Neuronal stem cell (in vitro differentiated cells): ENCODE results near the gene HPGD.
"Not testable (repeated sequence)": the region's sequence is repeated elsewhere in the genome, so short reads cannot be mapped to it uniquely, and the experiment has no call there.

Experiments used
- DNase-seq: peaks from one replicate; pipeline ENCODE4 v3.0.0-alpha.2; 2013; ENCODE audit warnings: low spot score
- H2AFZ ChIP-seq: one replicate; pipeline ENCODE4 v1.6.1; 2013; ENCODE audit warnings: mild to moderate bottlenecking, low read length, inconsistent platforms
- H2AK5ac ChIP-seq: 2 replicates; pipeline ENCODE4 v1.6.1; 2013; ENCODE audit warnings: low read depth, mild to moderate bottlenecking, inconsistent platforms, low read length, moderate library complexity, mixed read lengths
- H2BK120ac ChIP-seq: 2 replicates; pipeline ENCODE4 v1.6.1; 2013; ENCODE audit warnings: low read depth, mild to moderate bottlenecking, inconsistent platforms, low read length, moderate library complexity, mixed read lengths
- H2BK12ac ChIP-seq: one replicate; pipeline ENCODE4 v1.6.1; 2013; ENCODE audit warnings: low read length, inconsistent platforms
- H2BK15ac ChIP-seq: 2 replicates; pipeline ENCODE4 v1.6.1; 2013; ENCODE audit warnings: mild to moderate bottlenecking, low read length, inconsistent platforms, mixed read lengths
- H2BK5ac ChIP-seq: one replicate; pipeline ENCODE4 v1.6.1; 2013; ENCODE audit warnings: inconsistent platforms, mild to moderate bottlenecking, low read length, moderate library complexity
- H3K14ac ChIP-seq: one replicate; pipeline ENCODE4 v1.6.1; 2013; ENCODE audit warnings: low read length, inconsistent platforms
- H3K18ac ChIP-seq: 2 replicates; pipeline ENCODE4 v1.6.1; 2013; ENCODE audit warnings: low read length, inconsistent platforms
- H3K23ac ChIP-seq: 2 replicates; pipeline ENCODE4 v1.6.1; 2013; ENCODE audit warnings: low read depth, mild to moderate bottlenecking, mixed read lengths, low read length, inconsistent platforms; ENCODE audit not compliant: poor library complexity
- H3K27ac ChIP-seq: replicated peaks from 3 replicates; pipeline ENCODE4 v1.5.1; 2013; ENCODE audit warnings: low read length, inconsistent platforms
- H3K27me3 ChIP-seq, 3 experiments: 2 replicates each; pipeline ENCODE4 v1.6.1; 2013; ENCODE audit warnings: low read length in 3 of 3, mild to moderate bottlenecking in 2 of 3, inconsistent platforms in 1 of 3, low read depth in 1 of 3, mixed read lengths in 1 of 3, moderate library complexity in 1 of 3; ENCODE audit not compliant: control insufficient read depth in 3 of 3, insufficient read depth in 3 of 3
- H3K36me3 ChIP-seq, 2 donors: replicated peaks in 1 of 2; 2 replicates each; pipeline ENCODE4 v1.6.1; 2013; ENCODE audit warnings: low read length in 2 of 2; ENCODE audit not compliant: control insufficient read depth in 2 of 2, insufficient read depth in 2 of 2
- H3K4ac ChIP-seq: 2 replicates; pipeline ENCODE4 v1.6.1; 2013; ENCODE audit warnings: inconsistent platforms, mild to moderate bottlenecking, low read length, moderate library complexity
- H3K4me1 ChIP-seq, 2 donors: 1 replicate in 1 of 2; 2 replicates in 1 of 2; pipeline ENCODE4 v1.6.1; 2013; ENCODE audit warnings: low read length in 2 of 2, low read depth in 1 of 2; ENCODE audit not compliant: control insufficient read depth in 2 of 2, insufficient read depth in 1 of 2
- H3K4me2 ChIP-seq: one replicate; pipeline ENCODE4 v1.6.1; 2013; ENCODE audit warnings: mild to moderate bottlenecking, low read length, inconsistent platforms; ENCODE audit not compliant: insufficient read depth, poor library complexity, severe bottlenecking
- H3K4me3 ChIP-seq, 2 donors: 2 replicates each; pipeline ENCODE4 v1.5.1; 2013; ENCODE audit warnings: low read length in 2 of 2, mild to moderate bottlenecking in 2 of 2, inconsistent platforms in 1 of 2, moderate library complexity in 1 of 2
- H3K79me1 ChIP-seq: one replicate; pipeline ENCODE4 v1.6.1; 2013; ENCODE audit warnings: low read depth, mild to moderate bottlenecking, inconsistent platforms, low read length, moderate library complexity
- H3K9ac ChIP-seq: one replicate; pipeline ENCODE4 v1.6.1; 2013; ENCODE audit warnings: mild to moderate bottlenecking, low read depth, low read length, inconsistent platforms; ENCODE audit not compliant: poor library complexity
- H3K9me3 ChIP-seq, 2 donors: replicated peaks in 1 of 2; 2 replicates each; pipeline versions ENCODE3 to v1.6.1; 2013; ENCODE audit warnings: low read length in 2 of 2, mild to moderate bottlenecking in 2 of 2, inconsistent platforms in 1 of 2, low read depth in 1 of 2, mixed read lengths in 1 of 2, moderate library complexity in 1 of 2; ENCODE audit not compliant: control insufficient read depth in 2 of 2, insufficient read depth in 1 of 2
- H4K8ac ChIP-seq: one replicate; pipeline ENCODE4 v1.6.1; 2013; ENCODE audit warnings: low read depth, mild to moderate bottlenecking, inconsistent platforms, low read length, moderate library complexity
- H4K91ac ChIP-seq: one replicate; pipeline ENCODE4 v1.6.1; 2013; ENCODE audit warnings: low read length, low read depth, mild to moderate bottlenecking, inconsistent platforms; ENCODE audit not compliant: poor library complexity
- WGBS, 2 donors: extraction: QIAGEN DNeasy Blood & Tissue Kit; methylation state at CpG; one replicate each; pipeline ENCODE4 v1.1.7; 2013; ENCODE audit warnings: missing lambda C conversion rate in 2 of 2, mixed read lengths in 1 of 2; ENCODE audit not compliant: insufficient read length in 2 of 2, insufficient replicate concordance in 1 of 2; ENCODE audit errors: extremely low coverage in 2 of 2; 5-methylcytosine and 5-hydroxymethylcytosine counted together

Gene HPGD

DNA sequence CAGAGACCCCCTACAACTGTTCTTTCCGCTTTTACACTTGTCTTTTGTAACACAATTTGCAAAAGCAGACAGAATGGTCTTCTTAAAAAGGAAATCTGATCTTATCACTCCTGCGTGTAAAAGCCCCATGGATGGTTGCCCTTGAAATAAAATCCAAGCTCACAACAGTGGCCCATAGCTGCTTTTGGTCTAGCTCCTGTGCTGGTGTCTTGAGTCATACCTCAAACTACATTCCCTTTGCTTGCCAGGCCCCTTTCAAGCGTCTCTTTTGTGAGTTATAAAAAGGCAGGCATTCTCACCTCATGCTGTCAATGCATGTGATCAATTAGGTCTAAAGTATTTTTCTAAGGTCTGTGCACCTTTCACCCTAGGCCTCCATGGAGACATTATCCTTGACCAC, 27.6 kb downstream of the HPGD start:
- no peaks in the 10 kb centered on the region for H3K79me1 ChIP-seq
- H3K4me2 ChIP-seq = no peak overlapping the region
- no peak overlapping the region for H4K8ac ChIP-seq
- no peak overlapping the region for H4K91ac ChIP-seq
- H2BK5ac ChIP-seq = no peak overlapping the region
- H3K14ac ChIP-seq = no peak overlapping the region
- no peak overlapping the region for H3K9ac ChIP-seq
- H3K9me3 ChIP-seq = no peaks in the 10 kb centered on the region
- DNase-seq = peak; percentile 18
- H2BK120ac ChIP-seq = no peak overlapping the region
- no peak overlapping the region for H3K27ac ChIP-seq
- H3K27me3 ChIP-seq = no peaks in the 10 kb centered on the region
- no peak overlapping the region for H3K18ac ChIP-seq
- H3K23ac ChIP-seq = no peak overlapping the region
- no peak overlapping the region for H2AK5ac ChIP-seq
- no CpG with 5 or more reads among the region's 3 CpGs for WGBS, 2 donors
- no peak overlapping the region for H2BK12ac ChIP-seq
- no peak overlapping the region for H3K4ac ChIP-seq
- H2AFZ ChIP-seq = no peak overlapping the region
- H3K4me3 ChIP-seq = no peak overlapping the region
- H3K4me1 ChIP-seq = peaks cover 0 to 1% of the 10 kb centered on the region in 2 donors
- H3K36me3 ChIP-seq = no peaks in the 10 kb centered on the region
- H2BK15ac ChIP-seq = no peak overlapping the region

DNA sequence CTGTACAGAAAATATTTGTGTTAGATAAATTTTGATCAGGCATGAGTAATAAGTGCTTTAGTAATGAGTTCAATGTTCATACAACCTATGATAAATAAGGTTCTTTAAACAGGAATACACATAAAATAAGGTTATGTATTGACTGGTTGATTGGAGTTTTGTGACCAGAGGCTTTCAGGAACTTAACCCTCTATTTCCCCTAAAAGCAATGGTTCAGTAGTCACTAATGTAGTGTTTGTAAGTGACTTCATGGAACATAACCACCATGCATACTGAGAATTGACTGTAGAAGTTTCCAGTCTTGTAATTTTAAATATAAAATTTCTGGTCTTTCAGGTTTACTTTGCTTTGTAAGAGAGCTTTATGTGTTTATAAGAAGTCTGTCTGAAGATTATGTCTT, 28.1 kb downstream of the HPGD start:
- H2BK5ac ChIP-seq = no peak overlapping the region
- DNase-seq = no peak
- no peaks in the 10 kb centered on the region for H3K9me3 ChIP-seq
- no peaks in the 10 kb centered on the region for H3K36me3 ChIP-seq
- no peak overlapping the region for H2BK12ac ChIP-seq
- H3K27ac ChIP-seq = no peak overlapping the region
- H3K9ac ChIP-seq = no peak overlapping the region
- H3K27me3 ChIP-seq = no peaks in the 10 kb centered on the region
- no peak overlapping the region for H3K18ac ChIP-seq
- H3K4ac ChIP-seq = no peak overlapping the region
- H2AFZ ChIP-seq = no peak overlapping the region
- no peak overlapping the region for H2BK15ac ChIP-seq
- H3K23ac ChIP-seq = no peak overlapping the region
- H3K79me1 ChIP-seq = no peaks in the 10 kb centered on the region
- no peak overlapping the region for H3K4me3 ChIP-seq
- H2AK5ac ChIP-seq = no peak overlapping the region
- no peak overlapping the region for H2BK120ac ChIP-seq
- H3K4me2 ChIP-seq = no peak overlapping the region
- peaks cover 0 to 1% of the 10 kb centered on the region in 2 donors for H3K4me1 ChIP-seq
- H4K91ac ChIP-seq = no peak overlapping the region
- H4K8ac ChIP-seq = no peak overlapping the region
- no peak overlapping the region for H3K14ac ChIP-seq

DNA sequence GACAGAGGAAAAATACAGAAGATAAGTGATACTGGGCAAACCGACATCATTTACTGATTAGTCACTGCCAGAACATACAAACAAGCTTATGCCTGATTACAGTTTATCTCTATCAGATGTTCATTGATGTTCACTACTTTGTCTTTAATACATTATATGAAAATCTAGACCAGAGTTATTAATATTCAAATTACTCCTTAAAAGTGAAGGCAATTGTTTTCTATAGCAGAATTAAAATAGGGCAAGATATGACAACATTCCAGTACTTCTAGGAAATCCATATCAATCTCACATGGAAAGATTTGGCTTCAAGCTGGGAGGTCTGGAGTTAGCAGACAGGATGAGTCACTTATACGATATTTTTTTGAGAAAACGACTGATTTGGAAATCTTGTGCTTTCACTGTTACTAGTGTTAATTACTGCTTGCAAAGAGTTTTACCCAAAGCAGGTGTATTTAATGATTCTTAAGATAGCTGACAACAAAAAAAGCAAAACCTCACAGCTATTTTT, 31.8 kb downstream of the HPGD start:
- no peak overlapping the region for H3K18ac ChIP-seq
- no CpG with 5 or more reads among the region's 3 CpGs for whole genome bisulfite sequencing, 2 donors
- H2BK5ac ChIP-seq = no peak overlapping the region
- no peak for DNase-seq
- H2BK120ac ChIP-seq = no peak overlapping the region
- H3K23ac ChIP-seq = no peak overlapping the region
- no peaks in the 10 kb centered on the region for H3K79me1 ChIP-seq
- H2BK15ac ChIP-seq = no peak overlapping the region
- no peak overlapping the region for H4K91ac ChIP-seq
- H3K4me3 ChIP-seq = no peak overlapping the region
- no peak overlapping the region for H3K4ac ChIP-seq
- no peak overlapping the region for H3K9ac ChIP-seq
- H3K4me2 ChIP-seq = no peak overlapping the region
- H3K14ac ChIP-seq = no peak overlapping the region
- H3K27me3 ChIP-seq = no peaks in the 10 kb centered on the region
- H2BK12ac ChIP-seq = no peak overlapping the region
- H2AK5ac ChIP-seq = no peak overlapping the region
- peaks cover 0 to 1% of the 10 kb centered on the region in 2 donors for H3K4me1 ChIP-seq
- H4K8ac ChIP-seq = no peak overlapping the region
- no peaks in the 10 kb centered on the region for H3K9me3 ChIP-seq
- no peak overlapping the region for H3K27ac ChIP-seq
- no peak overlapping the region for H2AFZ ChIP-seq
- no peaks in the 10 kb centered on the region for H3K36me3 ChIP-seq

DNA sequence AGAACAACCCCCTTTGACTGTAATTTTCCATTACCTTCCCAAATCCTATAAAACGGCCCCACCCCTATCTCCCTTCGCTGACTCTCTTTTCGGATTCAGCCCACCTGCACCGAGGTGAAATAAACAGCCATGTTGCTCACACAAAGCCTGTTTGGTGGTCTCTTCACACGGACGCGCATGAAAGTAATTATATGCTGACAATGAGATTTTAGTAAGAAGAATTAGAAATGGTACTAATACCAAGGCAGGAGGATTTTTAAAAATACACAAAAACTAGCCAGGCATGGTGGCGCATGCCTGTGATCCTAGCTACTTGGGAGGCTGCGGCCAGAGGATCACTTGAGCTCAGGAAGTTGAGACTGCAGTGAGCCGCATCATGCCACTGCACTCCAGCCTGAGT, 33.9 kb downstream of the HPGD start:
- not testable (repeated sequence) for H3K36me3 ChIP-seq, H3K18ac ChIP-seq, H3K4me1 ChIP-seq, H2BK12ac ChIP-seq, H3K27me3 ChIP-seq, H2BK5ac ChIP-seq, H3K4me3 ChIP-seq, DNase-seq, H4K91ac ChIP-seq, H2AFZ ChIP-seq, H3K27ac ChIP-seq, H3K4me2 ChIP-seq, H2AK5ac ChIP-seq, H3K9me3 ChIP-seq, H3K14ac ChIP-seq, H2BK120ac ChIP-seq, H3K4ac ChIP-seq, H3K79me1 ChIP-seq, H2BK15ac ChIP-seq, H3K23ac ChIP-seq, H3K9ac ChIP-seq, H4K8ac ChIP-seq
- WGBS, 2 donors = no CpG with 5 or more reads among the region's 10 CpGs
